Caco-2 (cell line): ENCODE data around the gene GNPNAT1. TPM values are rescaled to one million over a fixed set of nuclear protein-coding genes. Genes with fewer than 3 reads are reported as not detected.
"Not testable (repeated sequence)": the region's sequence is repeated elsewhere in the genome, so short reads cannot be mapped to it uniquely, and the experiment has no call there.

Experiments
- BruUV-seq: library from RNA; stranded (reverse); fragments of 400-500 nt; replicated peaks from 2 replicates; lab custom pipeline; 2021; lab: Mats Ljungman, UMichigan
- CTCF ChIA-PET: fragments of 300-600 bp; sonication (Branson Sonifier 250); formaldehyde crosslinking; loops from one replicate; lab custom pipeline; 2022; ENCODE audit warnings: antibody characterized with exemption; lab: Charles Lee
- POLR2A ChIA-PET: fragments of 300-600 bp; sonication (Branson Sonifier 250); formaldehyde crosslinking; loops from one replicate; lab custom pipeline; 2022; ENCODE audit warnings: antibody characterized with exemption; lab: Charles Lee
- DNase-seq, 2 experiments: peaks; one replicate each; pipeline versions ENCODE4 v3.0.0 to v3.0.0-alpha.2; 2020 to 2022
- H3K27me3 ChIP-seq: replicated peaks from 2 replicates; pipeline ENCODE4 v1.6.0; 2011; ENCODE audit warnings: low read length; ENCODE audit not compliant: control insufficient read depth, insufficient read depth
- H3K36me3 ChIP-seq: 2 replicates; pipeline ENCODE4 v1.5.1; 2011; ENCODE audit warnings: low read length; ENCODE audit not compliant: control insufficient read depth, insufficient read depth
- H3K4me1 ChIP-seq: fragments of 250-450 bp; sonication (Bioruptor Pico); 2 replicates; pipeline ENCODE4 v1.5.1; 2020; ENCODE audit warnings: mild to moderate bottlenecking
- H3K4me3 ChIP-seq: 2 replicates; pipeline ENCODE4 v1.5.1; 2011; ENCODE audit warnings: low read depth, mild to moderate bottlenecking, control low read depth, low read length
- H3K9me3 ChIP-seq: fragments of 250-450 bp; sonication (Bioruptor Pico); 2 replicates; pipeline ENCODE4 v1.5.1; 2020; ENCODE audit warnings: mild to moderate bottlenecking, moderate library complexity
- H3K27ac Mint-ChIP-seq: one replicate; pipeline ENCODE4 v1.8.0; 2022; ENCODE audit warnings: mixed read lengths; ENCODE audit not compliant: unreplicated experiment
- H3K27me3 Mint-ChIP-seq: one replicate; pipeline ENCODE4 v1.8.0; 2022; ENCODE audit warnings: mixed read lengths; ENCODE audit not compliant: insufficient read depth, unreplicated experiment
- H3K36me3 Mint-ChIP-seq: one replicate; pipeline ENCODE4 v1.8.0; 2022; ENCODE audit warnings: mild to moderate bottlenecking, mixed read lengths; ENCODE audit not compliant: insufficient read depth, unreplicated experiment
- H3K4me1 Mint-ChIP-seq: one replicate; pipeline ENCODE4 v1.8.0; 2022; ENCODE audit warnings: low read depth, mixed read lengths; ENCODE audit not compliant: unreplicated experiment
- H3K4me3 Mint-ChIP-seq: one replicate; pipeline ENCODE4 v1.8.0; 2022; ENCODE audit warnings: mild to moderate bottlenecking, moderate library complexity, mixed read lengths; ENCODE audit not compliant: unreplicated experiment
- H3K9me3 Mint-ChIP-seq: one replicate; pipeline ENCODE4 v1.8.0; 2022; ENCODE audit warnings: mixed read lengths; ENCODE audit not compliant: unreplicated experiment
- intact Hi-C: fragments of 100-400 bp; cut with micrococcal nuclease; formaldehyde crosslinking; loops from one replicate; pipeline ENCODE4 v1.10.0; 2022; ENCODE audit not compliant: unreplicated experiment
- total RNA-seq: library from RNA; stranded (reverse); gene quantifications from 2 replicates; pipeline ENCODE4 v1.2.3, GENCODE V29; 2022
- TF ChIP-seq, protein P1 (sequence below), 2 experiments: fragments of 200-600 bp in 1 of 2; IDR thresholded peaks; 1 replicate in 1 of 2; 2 replicates in 1 of 2; pipeline versions ENCODE4 v1.5.1 to v1.8.0; 2011 to 2022; ENCODE audit warnings: antibody characterized with exemption in 1 of 2, control low read depth in 1 of 2, inconsistent platforms in 1 of 2, low read depth in 1 of 2, low read length in 1 of 2, mild to moderate bottlenecking in 1 of 2, moderate library complexity in 1 of 2; ENCODE audit not compliant: insufficient read depth in 1 of 2, severe bottlenecking in 1 of 2, unreplicated experiment in 1 of 2

The GNPNAT1 gene
- total RNA-seq, 1 experiment from 2014 or later = 41.6 TPM

DNA sequence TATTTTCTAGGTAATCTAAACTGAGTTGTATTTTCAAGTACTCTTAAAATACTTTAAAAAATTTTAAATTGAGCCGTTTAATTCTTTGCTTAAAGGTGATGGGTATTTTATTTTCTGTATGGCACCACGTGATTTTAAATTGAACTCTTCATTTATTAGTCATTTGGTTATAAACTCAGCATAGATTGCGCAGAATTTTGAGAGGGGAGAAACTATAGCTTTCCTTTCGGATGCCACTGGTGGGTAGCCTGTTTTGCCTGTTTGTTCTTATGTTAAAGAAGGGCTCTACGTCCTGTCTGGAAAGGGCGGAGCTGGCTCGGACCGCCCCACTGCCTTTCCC, 61.9 kb downstream of the GNPNAT1 start:
- intact Hi-C loops = no loop called here
- Histone ChIP-seq H3K9me3 (no peaks in the 10 kb centered on the region), H3K27me3 (no peaks in the 10 kb centered on the region), H3K4me1 (no peaks in the 10 kb centered on the region), H3K36me3 (peaks cover 3% of the 10 kb centered on the region; the same call in 1 of the 2 replicates), H3K4me3 (peak overlapping the region; percentile 9; the same call in 1 of the 2 replicates)
- TF ChIP-seq, protein P1, sequence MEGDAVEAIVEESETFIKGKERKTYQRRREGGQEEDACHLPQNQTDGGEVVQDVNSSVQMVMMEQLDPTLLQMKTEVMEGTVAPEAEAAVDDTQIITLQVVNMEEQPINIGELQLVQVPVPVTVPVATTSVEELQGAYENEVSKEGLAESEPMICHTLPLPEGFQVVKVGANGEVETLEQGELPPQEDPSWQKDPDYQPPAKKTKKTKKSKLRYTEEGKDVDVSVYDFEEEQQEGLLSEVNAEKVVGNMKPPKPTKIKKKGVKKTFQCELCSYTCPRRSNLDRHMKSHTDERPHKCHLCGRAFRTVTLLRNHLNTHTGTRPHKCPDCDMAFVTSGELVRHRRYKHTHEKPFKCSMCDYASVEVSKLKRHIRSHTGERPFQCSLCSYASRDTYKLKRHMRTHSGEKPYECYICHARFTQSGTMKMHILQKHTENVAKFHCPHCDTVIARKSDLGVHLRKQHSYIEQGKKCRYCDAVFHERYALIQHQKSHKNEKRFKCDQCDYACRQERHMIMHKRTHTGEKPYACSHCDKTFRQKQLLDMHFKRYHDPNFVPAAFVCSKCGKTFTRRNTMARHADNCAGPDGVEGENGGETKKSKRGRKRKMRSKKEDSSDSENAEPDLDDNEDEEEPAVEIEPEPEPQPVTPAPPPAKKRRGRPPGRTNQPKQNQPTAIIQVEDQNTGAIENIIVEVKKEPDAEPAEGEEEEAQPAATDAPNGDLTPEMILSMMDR (IDR thresholded peaks at IDR 0.05; ENCODE audit: insufficient read depth in 1 of 2, low read depth in 1 of 2, low read length in 1 of 2, severe bottlenecking in 1 of 2, unreplicated experiment in 1 of 2) = no peak
- DNase-seq = no peak
- peaks cover 6% of the 10 kb centered on the region for H3K4me1 Mint-ChIP-seq
- no peaks in the 10 kb centered on the region for H3K9me3 Mint-ChIP-seq
- H3K4me3 Mint-ChIP-seq = peak overlapping the region; percentile 94
- peak overlapping the region; percentile 96 for H3K27ac Mint-ChIP-seq
- CTCF ChIA-PET = interaction anchor here (0.9 kb wide), 1 partner anchor 34 kb away, joined by 4 read pairs; the partner anchor contains the start of gene ERO1A
- peaks cover 54% of the 10 kb centered on the region for H3K36me3 Mint-ChIP-seq
- POLR2A ChIA-PET = interaction anchor here (0.9 to 1.4 kb wide), 2 partner anchors 22 to 177 kb away, joined by 5 to 6 read pairs; partner anchors contain the start of genes GPR137C, PSMC6 and TXNDC16
- no peaks in the 10 kb centered on the region for H3K27me3 Mint-ChIP-seq
- no TSS peak for BruUV-seq

DNA sequence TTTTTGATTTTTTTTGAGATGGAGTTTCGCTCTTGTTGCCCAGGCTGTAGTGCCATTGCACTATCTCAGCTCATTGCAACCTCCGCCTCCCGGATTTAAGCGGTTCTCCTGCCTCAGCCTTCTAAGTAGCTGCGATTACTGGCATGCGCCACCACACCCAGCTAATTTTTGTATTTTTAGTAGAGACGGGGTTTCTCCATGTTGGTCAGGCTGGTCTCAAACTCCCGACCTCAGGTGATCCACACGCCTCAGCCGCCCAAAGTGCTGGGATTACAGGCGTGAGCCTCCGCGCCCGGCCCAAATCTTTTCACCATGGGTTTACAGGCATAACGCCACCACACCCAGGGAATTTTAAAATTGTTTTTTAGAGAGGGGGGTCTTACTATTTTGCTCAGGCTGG, 62.4 kb downstream of the GNPNAT1 start:
- H3K27me3 ChIP-seq, H3K27ac Mint-ChIP-seq, intact Hi-C loops, H3K4me3 Mint-ChIP-seq, BruUV-seq, H3K36me3 ChIP-seq, H3K4me1 ChIP-seq, H3K9me3 ChIP-seq, DNase-seq, H3K4me3 ChIP-seq, H3K9me3 Mint-ChIP-seq, CTCF ChIA-PET, H3K4me1 Mint-ChIP-seq, H3K27me3 Mint-ChIP-seq: not testable (repeated sequence)
- POLR2A ChIA-PET = interaction anchor here (1.4 kb wide), 1 partner anchor 177 kb away, joined by 5 read pairs; the partner anchor contains the start of genes GPR137C and TXNDC16
- peaks cover 57% of the 10 kb centered on the region for H3K36me3 Mint-ChIP-seq

DNA sequence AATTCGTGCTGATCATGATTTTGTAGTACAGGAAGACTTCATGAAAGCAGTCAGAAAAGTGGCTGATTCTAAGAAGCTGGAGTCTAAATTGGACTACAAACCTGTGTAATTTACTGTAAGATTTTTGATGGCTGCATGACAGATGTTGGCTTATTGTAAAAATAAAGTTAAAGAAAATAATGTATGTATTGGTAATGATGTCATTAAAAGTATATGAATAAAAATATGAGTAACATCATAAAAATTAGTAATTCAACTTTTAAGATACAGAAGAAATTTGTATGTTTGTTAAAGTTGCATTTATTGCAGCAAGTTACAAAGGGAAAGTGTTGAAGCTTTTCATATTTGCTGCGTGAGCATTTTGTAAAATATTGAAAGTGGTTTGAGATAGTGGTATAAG, 63.9 kb downstream of the GNPNAT1 start:
- CTCF ChIA-PET, H3K4me3 ChIP-seq, H3K9me3 Mint-ChIP-seq, BruUV-seq, H3K27ac Mint-ChIP-seq, H3K4me1 Mint-ChIP-seq, H3K4me1 ChIP-seq, DNase-seq, H3K27me3 Mint-ChIP-seq, intact Hi-C loops, H3K27me3 ChIP-seq, H3K9me3 ChIP-seq, H3K4me3 Mint-ChIP-seq, H3K36me3 ChIP-seq: not testable (repeated sequence)
- H3K36me3 Mint-ChIP-seq = peaks cover 56% of the 10 kb centered on the region
- POLR2A ChIA-PET = interaction anchor here (0.6 kb wide), 1 partner anchor 11 kb away, joined by 7 read pairs; no protein-coding TSS in a partner anchor

Other genes starting within 250 kb of the GNPNAT1 start
- gene TXNDC16, start 239.1 kb downstream of the GNPNAT1 start, total RNA-seq = 6.6 and 10.2 TPM in 2 replicates
- 1.9 and 2.9 TPM in 2 replicates for gene GPR137C, start 238.8 kb downstream of the GNPNAT1 start, total RNA-seq
- 73.6 and 83.4 TPM in 2 replicates for gene ERO1A, start 96.0 kb downstream of the GNPNAT1 start, total RNA-seq
- gene PSMC6, start 84.4 kb downstream of the GNPNAT1 start, total RNA-seq = 129 and 130 TPM in 2 replicates
- 23.1 and 24.4 TPM in 2 replicates for gene STYX, start 61.4 kb downstream of the GNPNAT1 start, total RNA-seq
- gene FERMT2, start 159.4 kb upstream of the GNPNAT1 start, total RNA-seq = 33.5 and 40.8 TPM in 2 replicates